HG03039 (cell line): Measurements from ENCODE around the gene VILL.
A peak's percentile ranks its signal among the peaks of the same experiment; 100 is the strongest.
"Not testable (repeated sequence)": the region's sequence is repeated elsewhere in the genome, so short reads cannot be mapped to it uniquely, and the experiment has no call there.

Experiments used
- ATAC-seq: cut with Tn5 transposase; IDR thresholded peaks from one replicate; pipeline ENCODE4 v1.9.1; 2021; ENCODE audit warnings: mild to moderate bottlenecking, moderate library complexity; ENCODE audit not compliant: unreplicated experiment

Gene VILL

DNA sequence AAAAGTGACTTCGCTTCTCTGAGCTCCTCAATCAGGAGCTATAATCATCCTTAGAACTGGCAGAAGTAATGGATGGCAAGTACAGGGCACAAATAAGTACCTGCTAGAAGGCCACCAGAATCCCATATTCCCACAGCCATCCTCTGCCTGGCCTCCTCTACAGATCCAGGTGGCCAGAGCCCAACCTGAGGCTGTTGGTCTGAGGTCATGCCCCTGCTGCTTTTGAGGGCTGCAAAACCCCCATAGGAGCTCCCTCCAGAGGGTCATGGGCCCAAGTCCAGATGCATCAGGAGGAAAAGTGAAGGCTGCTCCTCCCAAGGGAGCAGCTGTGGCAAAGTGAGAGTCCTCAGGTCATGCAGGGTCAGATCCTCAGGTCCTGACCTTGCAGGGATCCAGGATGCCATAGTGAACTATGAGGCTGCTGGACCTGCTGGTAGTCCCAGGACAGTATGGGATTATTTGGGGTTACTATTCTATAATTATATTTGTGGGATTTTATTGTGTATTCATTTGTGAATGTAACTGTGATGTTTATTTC lies 41.8 kb downstream of the VILL start:
- no peak for ATAC-seq

DNA sequence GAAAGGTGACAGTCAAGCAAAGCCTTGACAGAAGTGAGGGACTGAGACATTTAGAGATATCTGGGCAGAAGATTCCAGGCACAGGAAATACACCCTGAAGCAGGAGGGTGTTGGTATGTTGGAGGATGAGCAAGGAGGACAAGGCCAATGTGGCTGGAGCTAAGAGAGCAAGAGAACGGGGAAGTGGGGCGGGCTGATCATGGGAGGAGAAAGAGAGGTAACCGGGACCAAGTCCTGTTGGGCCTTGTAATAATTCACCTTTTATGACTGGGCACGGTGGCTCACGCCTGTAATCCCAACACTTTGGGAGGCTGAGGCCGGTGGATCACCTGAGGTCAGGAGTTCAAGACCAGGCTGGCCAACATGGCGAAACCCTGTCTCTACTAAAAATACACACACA lies 43.0 kb downstream of the VILL start:
- ATAC-seq = not testable (repeated sequence)

DNA sequence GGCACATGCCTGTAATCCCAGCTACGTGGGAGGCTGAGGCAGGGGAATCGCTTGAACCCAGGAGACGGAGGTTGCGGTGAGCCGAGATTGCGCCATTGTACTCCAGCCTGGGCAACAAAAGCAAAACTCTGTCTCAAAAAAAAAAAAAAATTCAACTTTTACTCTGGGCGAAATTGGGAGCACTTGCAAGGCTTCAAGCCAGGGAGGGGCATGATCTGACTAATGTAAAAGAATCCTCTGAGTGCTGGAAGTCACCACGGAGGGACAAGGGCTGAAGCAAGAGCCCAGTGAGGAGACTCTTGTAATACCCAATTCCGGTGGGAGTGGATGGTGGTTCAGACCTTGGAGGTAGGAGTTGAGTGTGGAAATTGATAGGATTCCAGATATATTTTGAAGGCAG lies 43.7 kb downstream of the VILL start:
- ATAC-seq = not testable (repeated sequence)

DNA sequence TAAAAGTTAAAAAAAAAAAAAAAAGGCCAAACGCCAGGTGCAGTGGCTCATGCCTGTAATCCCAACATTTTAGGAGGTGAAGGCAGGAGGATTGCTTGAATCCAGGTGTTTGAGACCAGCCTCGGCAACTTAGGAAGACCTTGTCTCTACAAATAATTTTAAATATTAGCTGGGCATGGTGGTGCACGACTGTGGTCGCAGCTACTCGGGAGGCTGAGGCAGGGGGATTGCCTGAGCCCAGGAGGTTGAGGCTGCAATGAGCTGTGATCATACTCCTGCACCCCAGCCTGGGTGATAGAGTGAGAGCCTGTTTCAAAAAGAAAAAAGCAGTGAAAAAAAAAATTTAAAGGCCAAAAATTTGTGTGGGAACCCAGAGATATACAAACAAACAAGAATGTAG lies 45.7 kb downstream of the VILL start:
- no peak for ATAC-seq

DNA sequence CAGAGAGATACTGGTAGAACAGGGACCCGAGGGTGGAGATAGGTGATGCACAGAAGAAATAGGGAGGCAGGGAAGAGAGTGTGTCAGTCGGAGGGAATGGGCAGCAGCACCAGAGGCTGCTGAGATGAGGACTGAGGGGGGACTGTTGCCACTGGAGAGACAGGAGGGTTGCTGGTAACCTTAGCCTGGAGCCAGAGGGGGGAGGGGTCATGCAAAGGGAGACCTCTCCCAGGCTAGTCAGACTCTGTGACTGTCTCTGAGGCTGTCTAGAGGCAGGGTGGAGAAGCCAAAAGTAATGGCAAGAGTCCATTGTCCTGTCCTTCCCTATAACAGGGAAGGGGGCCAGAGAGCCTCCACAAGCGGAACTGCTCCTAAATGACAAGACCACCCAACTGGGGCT lies 46.3 kb downstream of the VILL start:
- no peak for ATAC-seq

DNA sequence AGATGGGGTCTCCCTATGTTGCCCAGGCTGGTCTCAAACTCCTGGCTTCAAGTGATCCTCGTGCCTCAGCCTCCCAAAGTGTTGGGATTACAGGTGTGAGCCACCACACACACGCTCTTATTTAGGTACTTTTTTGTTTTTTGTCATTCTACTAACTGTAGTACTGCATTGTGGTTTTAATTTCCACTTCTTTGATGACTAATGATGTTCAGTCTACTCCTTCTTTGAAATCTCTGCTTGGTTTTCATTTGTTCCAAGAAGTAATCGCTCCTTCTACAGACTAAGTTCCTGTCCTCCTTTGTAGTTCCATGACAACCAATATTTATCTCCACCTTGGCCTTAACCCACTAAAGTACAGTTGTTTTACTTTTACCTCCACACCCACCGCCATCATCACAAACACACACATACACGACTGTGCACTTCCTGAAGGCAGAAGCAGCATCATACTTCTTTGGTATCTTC lies 47.9 kb downstream of the VILL start:
- no peak for ATAC-seq

DNA sequence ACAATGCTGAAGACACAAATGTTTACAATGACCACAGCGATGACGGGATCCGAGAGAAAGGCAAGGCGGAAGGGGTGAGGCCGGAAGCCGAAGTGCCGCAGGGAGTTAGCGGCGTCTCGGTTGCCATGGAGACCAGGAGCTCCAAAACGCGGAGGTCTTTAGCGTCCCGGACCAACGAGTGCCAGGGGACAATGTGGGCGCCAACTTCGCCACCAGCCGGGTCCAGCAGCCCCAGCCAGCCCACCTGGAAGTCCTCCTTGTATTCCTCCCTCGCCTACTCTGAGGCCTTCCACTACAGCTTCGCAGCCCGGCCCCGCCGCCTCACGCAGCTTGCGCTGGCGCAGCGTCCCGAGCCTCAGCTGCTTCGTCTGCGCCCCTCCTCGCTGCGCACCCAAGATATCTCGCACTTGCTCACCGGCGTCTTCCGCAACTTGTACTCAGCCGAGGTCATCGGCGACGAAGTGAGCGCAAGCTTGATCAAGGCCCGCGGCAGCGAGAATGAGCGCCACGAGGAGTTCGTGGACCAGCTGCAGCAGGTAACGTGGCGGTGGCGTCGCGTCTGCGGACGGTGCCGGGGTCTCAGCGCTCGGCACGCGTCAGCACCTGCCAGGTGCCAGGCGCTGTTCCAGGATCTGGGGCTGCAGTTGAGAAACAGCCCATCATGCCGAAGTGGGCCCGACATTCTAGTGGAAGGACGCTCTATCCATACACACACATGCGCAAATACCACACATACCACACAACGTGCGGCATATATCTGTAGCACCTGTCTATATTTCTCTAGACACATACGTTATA lies 48.7 kb downstream of the VILL start, which contains the start of gene DLEC1:
Gene DLEC1, plus strand, starts transcription at position 108 of the 798 bp plus-strand sequence. Its CDS starts 18 bp downstream, at position 126.
- peak; percentile 85 for ATAC-seq

DNA sequence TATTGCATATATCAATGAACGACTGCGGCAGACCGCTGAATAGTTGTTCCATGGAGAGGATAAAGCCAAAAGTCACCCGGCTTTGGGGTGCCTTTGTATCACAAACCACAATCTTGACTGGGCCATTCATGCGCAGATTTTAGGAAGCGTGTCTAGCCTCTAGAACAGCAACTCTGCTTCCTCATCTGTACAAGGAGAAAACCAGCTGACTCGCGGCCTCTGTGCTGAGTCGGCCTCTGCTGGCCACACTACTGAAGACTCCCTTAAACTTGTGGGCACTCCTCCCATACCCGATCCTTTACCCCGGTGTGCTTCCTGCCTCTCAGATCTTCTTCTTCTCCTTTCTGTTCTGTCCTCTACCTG lies 49.3 kb downstream of the VILL start:
- ATAC-seq = peak; percentile 49

DNA sequence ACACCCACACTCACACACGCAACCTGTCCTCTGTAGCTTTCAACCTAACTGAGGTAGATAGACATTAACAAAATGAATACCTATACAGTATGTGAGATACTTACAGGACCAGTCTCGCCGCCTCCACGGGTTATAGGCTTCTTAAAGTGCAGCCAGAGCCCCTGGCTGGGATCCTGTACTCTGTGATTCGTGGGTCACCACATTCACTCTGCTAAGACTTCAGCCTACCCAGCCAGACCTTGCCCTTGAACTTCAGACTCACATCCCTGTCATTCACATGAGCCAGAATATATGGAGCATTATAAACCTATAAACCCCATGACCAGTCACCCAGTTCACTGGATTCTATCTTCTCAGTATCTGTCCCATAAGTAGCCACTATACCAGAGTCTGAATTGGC lies 49.8 kb downstream of the VILL start:
- no peak for ATAC-seq

DNA sequence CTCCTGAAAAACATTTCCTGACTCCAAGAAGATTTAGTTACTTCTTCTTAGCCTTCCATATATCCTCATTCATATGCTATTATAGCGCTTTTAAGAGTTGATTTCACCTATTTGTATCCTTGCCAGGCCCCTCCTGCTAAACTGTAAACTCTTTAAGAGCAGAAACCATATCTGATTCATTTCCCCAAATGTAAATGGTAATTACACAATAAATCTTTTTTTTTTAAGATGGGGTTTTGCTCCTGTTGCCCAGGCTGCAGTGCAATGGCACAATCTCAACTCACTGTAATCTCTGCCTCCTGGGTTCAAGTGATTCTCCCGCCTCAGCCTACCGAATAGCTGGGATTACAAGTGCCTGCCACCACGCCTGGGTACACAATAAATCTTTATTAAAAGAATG lies 52.9 kb downstream of the VILL start:
- no peak for ATAC-seq

DNA sequence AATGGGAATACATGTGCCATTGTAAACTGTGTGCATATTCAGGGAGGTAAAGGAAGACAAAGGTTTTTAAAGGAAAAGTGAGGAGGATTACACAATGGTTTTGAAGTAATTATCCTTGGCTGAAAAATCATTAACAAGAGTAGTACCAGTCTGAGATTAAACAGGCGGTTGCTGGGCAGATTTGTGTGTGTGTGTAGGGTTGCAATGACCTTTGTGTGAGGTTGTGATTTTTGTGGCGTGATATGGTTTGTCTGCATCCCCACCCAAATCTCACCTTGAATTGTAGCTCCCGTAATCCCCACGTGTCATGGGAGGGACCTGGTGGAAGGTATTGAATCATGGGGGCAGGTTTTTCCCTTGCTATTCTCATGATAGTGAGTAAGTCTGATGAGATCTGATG lies 55.4 kb downstream of the VILL start:
- no peak for ATAC-seq

DNA sequence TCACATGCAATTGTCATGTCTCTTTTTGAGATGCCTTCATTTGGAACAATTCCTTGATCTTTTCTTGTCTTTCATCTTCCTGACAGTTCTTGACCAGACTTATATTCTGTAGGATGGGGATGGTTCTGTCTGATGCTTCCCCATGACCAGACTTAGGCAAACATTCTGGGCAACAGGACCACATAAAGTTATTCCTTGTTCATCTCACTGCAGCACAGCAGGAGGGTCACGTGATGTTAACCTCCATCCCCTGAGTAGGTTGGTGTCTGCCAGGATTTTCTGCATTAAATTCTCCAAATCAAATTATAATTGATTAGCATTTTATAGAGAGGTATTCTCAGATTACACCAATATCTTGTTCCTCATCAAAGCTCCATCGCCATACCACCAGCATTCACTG lies 56.2 kb downstream of the VILL start:
- no peak for ATAC-seq

DNA sequence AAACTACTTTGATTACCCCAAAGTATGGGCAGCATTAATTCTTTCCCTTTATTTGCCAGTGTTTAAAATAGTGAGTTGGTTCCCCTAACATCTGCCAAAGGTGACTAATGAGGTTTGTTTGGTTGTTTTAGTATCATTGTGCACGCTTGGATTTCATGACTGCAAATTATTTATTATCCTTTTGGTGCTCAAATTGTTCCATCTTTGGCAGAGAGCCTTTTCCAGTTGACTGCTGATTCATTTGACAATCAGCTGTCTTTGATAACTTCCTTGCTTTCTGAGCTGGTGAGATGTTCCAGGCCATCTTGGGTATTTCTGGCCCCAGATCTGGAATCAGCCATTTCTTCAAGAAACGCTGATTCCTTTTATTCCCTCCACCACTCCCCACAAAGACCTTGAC lies 57.3 kb downstream of the VILL start:
- ATAC-seq = no peak

DNA sequence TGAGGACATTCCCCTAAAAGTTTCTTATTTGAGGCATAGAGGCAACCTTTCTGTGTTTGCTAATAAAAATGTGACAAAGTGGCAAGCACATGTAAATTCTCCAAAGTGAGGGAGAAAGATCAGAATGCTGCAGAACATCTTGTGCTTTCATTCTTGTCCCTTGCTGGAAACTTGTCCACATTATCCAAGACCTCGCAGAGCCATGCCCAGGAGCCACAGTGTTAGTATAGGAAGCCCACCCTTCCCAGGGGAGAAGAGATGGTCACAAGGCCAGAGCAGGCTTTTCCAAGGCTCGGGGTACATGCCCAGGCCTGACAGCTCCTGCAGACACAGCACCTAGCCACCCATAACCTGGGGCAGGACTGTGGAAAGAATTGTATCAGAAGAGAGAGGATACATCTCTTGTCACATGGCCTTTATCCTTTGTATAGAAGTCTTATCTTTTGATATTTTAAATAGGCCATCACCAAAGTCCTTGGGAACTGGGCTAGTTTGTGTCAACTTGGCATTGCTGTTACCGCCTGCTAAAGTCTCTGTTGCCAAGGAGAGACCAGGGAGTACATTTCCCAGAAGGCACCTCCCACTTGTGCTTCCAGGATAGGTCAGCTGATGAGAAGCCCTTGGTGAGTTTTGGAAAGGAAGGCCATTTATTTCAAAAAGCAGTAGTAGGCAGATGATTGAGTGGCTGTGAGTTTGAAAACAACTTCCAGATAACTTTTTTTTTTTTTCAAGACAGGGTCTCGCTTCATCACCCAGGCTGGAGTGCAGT lies 59.0 kb downstream of the VILL start:
- ATAC-seq = no peak

DNA sequence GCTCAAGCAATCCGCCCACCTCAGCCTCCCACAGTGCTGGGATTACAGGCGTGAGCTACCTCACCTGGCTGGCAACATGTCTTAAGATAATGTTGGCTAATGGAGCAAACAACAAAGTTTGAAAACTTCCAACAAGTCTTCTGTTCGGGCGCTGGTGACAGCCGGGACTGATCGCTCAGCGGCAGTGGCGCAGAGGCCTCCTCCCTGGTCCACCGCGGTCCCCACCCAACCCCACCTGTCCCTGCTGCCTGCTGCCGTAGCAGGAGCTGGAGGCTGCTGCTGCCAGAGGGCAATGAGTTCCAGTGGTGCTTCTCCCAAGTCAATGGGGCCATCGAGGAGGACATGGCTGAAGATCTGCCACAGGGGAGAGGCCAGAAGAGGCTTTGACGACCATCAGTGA lies 60.5 kb downstream of the VILL start:
- ATAC-seq = no peak

DNA sequence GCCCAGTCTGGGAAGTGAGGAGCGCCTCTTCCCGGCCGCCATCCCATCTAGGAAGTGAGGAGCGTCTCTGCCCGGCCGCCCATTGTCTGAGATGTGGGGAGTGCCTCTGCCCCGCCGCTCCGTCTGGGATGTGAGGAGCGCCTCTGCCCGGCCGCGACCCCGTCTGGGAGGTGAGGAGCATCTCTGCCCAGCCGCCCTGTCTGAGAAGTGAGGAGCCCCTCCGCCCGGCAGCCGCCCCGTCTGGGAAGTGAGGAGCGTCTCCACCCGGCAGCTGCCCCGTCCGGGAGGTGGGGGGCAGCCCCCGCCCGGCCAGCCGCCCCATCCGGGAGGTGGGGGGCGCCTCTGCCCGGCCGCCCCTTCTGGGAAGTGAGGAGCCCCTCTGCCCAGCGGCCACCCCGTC lies 62.7 kb downstream of the VILL start:
- ATAC-seq = not testable (repeated sequence)

DNA sequence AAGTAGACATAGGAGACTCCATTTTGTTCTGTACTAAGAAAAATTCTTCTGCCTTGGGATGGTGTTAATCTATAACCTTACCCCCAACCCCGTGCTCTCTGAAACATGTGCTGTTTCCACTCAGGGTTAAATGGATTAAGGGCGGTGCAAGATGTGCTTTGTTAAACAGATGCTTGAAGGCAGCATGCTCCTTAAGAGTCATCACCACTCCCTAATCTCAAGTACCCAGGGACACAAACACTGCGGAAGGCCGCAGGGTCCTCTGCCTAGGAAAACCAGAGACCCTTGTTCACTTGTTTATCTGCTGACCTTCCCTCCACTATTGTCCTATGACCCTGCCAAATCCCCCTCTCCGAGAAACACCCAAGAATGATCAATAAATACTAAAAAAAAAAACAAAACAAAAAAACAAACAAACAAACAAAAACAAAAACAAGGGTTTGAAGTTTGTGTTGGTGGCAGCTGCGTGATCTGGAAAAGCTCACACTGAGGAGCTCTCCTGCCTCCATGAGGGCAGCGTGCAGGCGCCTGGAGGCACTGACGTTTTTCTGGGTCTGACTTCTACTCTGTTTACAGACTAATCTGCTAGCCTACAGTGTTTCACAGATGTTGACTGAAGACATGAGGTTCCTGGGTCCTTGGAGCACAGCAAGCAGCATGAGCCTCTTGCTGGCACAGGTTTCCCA lies 63.4 kb downstream of the VILL start:
- ATAC-seq = not testable (repeated sequence)

DNA sequence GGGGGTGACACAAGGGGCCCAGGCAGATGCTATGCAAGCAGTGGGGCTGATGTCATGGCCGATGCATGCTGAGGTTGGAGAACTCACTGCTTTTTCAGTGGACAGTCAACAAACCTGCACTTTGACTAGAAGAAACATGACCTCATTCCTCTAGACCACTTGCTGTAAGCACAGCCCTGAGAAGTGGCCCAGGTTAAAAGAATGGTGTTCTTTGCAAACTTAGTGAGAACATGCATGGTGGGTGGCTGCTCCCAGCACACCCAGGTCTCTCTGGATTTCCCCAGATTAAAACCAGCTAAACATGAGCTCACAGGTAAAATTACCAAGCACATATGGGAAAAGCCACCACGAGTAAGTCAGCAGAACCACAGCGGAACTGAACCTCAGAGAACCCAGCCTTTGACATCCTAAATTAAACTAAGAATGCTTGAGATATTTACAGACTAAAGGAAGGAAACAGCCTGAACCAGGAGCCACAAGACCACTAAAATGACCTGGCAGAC lies 64.0 kb downstream of the VILL start:
- no peak for ATAC-seq
